ENCODE results near the gene CHRNB2.

CHRNB2 gene

DNA sequence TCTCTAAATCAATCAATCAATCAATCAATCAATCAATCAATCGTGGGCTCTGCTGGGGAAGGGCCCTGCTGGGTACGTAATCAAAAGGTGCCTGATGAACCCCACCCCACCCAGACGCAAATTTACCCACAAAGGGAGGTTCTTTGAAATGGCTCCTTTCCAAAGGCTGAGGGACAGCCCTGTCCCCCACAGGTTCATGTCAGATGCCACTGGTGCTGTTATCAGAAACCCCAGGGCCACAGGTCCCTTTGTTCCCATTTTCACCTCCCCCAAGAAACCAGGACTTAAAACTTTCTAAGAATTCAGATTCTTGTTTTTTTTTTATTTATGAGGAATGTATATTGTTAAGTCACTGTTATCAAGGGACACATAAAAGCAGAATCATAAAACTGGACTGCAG, 14.2 kb downstream of the CHRNB2 start:
- no peak for DNase-seq

GRCh38 chr1:154582885-154583284, 15.3 kb downstream of the CHRNB2 start:
- no peak for DNase-seq

DNA sequence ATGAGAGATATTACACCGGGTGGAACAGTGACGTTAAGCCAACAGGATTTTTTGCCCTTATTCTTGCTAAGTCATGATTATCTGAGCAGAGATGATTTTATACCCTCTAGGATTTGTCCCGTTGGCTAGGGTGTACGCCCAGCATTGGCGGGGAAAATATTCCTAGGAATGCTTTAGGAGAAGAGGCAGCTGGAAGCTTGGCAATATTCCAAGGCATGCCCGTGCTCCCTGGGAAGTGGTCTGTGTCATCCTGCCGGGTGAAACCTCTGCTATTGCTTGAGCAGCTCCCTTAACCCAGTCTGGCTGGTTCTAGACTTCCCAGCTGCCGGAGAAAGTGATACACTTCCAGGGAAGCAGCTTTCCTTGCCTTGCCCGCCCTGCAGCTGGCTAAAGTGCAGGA, 16.2 kb downstream of the CHRNB2 start:
- DNase-seq: peak; percentile 57

DNA sequence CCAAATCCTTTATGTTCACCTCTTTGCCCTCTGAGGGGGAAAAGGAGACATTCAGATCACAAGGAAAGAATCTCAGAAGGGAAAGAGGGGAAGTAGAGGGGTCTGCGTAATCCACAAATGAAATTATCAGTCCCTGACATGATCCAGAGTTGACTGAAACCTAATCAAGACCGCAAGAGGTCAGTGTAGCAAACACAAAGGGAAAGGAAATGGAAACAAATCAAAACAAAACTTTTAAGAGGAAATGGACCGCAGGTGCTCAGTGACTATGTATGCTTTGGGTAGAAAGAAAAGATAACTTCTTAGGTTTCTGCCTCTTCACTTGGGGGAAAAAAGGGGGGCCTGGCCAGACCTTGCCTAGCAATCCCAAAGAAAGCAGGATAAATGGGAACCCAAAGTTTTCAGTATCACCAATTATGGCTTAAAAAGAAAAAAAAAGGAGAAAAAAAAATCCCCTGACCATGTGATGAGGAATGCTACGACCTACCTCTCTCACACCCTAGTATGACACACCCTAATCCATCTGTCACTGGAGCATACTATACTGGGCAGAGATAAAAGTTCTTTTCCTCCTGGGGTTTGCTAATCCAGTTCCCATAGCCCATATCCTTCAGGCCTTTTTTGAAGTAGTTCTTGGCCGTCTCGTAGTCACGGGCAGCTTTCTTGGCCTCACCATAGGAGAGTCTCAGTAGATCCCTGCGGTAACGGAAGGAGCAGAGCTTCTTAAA, 16.9 kb downstream of the CHRNB2 start:
- DNase-seq: no peak

- no peak for DNase-seq
Observed at GRCh38 chr1:154586231-154586630, 18.7 kb downstream of the CHRNB2 start.

DNA sequence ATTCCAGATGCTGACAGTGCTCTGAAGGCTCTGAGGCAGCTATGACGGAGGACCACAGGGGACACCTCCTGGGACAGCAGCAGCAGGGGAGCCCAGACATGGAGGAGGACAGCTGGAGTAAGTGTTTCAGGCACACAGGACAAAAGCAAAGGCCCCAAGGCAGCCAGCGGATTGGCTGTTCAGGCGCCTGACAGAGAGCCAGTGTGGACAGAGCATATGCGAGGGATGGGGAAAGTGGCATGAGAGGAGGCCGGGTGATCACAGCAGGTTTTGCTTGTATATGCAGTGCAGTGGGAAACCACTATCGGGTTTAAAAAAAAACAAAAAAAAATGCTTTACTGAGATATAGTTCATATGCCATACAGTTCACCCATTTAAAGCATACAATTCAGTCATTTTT, 19.1 kb downstream of the CHRNB2 start:
- no peak for DNase-seq

DNA sequence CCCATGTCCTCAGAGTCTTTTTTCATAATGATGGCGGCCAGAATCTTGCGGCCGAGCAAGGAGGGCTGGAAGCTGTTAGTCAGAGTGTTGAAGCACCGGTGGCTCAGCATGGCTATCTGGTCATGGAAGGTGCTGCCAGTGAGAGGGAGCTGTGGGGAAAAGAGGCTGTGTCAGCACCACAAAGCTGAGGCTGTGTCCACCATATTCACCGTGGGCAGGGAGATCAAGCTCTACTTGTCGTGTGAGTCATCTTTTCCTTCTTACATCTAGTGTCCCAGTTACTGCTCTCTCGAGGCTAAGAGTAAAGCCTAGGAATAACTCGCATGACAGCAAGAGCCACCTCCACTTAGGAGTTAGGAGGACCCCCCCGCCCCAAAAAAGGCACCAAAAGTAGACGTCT, 22.2 kb downstream of the CHRNB2 start:
- DNase-seq: no peak

- DNase-seq: no peak
Observed at GRCh38 chr1:154590756-154591155, 23.2 kb downstream of the CHRNB2 start.

- no peak for DNase-seq
Observed at GRCh38 chr1:154591206-154591605, 23.6 kb downstream of the CHRNB2 start.

DNA sequence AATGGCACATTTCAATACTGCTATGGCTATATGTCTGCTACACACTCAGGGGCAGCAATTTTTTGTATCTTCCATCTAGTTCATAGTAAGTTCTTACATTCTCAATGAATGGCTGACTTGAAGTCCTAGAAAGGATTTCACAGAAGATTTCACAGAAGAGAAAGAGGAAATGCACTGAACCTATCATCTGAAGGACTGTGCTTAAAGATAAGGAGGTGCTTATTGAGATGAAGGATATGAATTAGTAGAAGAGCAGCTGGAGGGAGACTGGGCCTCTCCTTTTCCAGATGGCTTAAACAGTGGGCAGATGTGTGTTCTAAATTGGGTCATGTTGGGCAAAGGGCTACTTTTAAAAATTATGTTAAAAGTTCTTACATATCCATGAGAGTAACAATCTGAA, 25.8 kb downstream of the CHRNB2 start:
- no peak for DNase-seq

DNA sequence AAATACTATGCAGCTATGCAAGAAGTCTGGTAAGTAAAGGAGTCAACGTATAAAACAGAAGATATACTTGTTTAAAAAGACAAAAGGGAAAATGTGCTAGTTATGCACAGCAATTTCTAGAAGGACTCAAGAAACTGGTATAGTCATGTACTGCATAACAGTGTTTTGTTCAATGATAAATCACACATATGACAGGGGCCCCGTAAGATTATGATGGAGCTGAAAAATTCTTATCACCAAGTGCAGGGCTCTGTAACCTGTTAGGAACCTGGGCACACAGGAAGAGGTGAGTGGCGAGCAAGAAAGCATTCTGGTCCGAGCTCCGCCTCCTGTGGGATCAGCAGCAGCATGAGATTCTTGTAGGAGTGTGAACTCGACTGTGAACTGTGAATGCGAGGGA, 27.2 kb downstream of the CHRNB2 start:
- DNase-seq: no peak

DNA sequence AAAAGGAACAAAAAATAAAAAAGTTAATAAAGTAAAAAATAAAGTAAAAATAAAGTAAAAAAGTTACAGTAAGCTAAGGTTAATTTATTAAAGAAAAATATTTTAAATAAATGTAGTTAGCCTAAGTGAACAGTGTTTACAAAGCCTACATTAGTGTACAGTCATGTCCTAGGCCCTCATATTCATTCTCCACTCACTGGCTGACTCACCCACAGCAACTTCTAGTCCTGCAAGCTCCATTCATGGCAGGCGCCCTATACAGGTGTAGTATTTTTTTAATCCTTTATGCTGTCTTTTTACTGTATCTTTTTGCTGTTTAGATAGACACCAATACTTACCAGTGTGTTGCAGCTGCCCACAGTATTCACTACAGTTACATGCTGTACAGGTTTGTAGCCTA, 28.0 kb downstream of the CHRNB2 start:
- DNase-seq: no peak

- DNase-seq: no peak
Observed at GRCh38 chr1:154598871-154599635, 31.5 kb downstream of the CHRNB2 start.

- DNase-seq: no peak
Observed at GRCh38 chr1:154599658-154600057, 32.1 kb downstream of the CHRNB2 start.

GRCh38 chr1:154603317-154603716, 35.7 kb downstream of the CHRNB2 start:
- DNase-seq: no peak

DNA sequence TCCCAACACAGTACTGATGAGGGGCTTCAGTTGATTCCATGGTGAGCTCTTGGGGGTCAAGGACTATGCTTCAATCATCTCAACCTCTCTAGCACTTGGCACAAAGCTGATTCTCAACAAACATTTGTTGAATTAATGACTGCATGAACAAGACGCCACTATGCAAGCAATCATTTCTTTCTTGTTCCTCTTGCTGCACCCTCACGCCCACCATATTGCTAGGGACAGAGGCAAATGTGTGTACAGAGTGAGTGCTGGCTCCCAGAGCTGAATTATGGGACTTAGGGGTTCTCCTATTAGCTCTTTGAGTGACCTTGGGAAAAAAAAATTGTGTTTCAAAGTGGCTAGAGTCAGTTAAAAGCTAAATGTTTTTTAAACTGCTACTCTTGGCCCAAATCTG, 38.0 kb downstream of the CHRNB2 start:
- DNase-seq: no peak

- peak; percentile 58 for DNase-seq
Observed at GRCh38 chr1:154607106-154607608, 39.6 kb downstream of the CHRNB2 start.

DNA sequence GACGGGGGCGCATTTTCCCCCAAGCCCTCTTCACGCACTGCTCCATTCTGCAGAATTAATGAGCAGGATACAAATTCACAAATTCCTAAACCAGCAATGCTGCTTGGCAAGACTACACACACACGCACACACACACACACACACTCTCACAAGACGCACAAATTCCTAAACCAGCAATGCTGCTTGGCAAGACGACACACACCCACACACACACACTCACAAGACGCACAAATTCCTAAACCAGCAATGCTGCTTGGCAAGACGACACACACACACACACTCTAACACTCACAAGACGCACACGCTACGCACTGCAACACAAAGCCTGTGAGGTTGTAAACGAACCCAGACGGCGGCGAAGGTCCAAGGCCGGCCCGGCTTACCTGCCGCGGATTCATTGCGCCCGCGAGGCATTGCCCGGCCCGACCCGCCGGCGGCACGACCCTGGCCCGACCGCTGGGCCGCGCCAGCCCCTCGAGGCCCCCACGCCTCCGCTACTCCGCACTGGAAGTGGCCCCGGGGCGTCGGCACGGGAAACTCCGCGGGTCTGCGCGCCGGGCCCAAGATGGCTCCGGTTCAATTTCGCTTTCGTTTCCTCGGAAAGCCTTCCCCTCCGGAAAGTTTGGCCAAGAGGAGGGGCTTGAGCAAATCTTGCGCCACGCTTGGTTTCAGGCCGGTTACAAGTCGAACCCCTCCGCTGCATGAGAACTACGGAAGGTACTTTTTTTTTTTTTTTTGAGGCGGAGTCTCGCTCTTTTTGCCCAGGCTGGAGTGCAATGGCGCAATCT, 40.2 kb downstream of the CHRNB2 start, which contains the start of gene ADAR:
Gene ADAR (minus strand): TSS at position 578 of the 788 bp plus-strand sequence. CDS start 180 bp downstream, at position 398.
- DNase-seq: peak; percentile 98

GRCh38 chr1:154608397-154609270, 41.1 kb downstream of the CHRNB2 start:
- peak; percentile 79 for DNase-seq

GRCh38 chr1:154609398-154610380, 42.1 kb downstream of the CHRNB2 start:
- peak; percentile 36 for DNase-seq
